HepG2 (cell line): ENCODE results near the gene NTSR2. TPM values are rescaled to one million over a fixed set of nuclear protein-coding genes. Genes with fewer than 3 reads are reported as not detected.

ENCODE experiments used
- ATAC-seq: fragments of 200-7000 bp; cut with Tn5 transposase; 3 replicates; pipeline ENCODE4 v1.9.1; 2020; ENCODE audit warnings: mild to moderate bottlenecking, moderate library complexity
- BruUV-seq: library from RNA; stranded (reverse); fragments of 400-500 nt; replicated peaks from 2 replicates; lab custom pipeline; 2021; lab: Mats Ljungman, UMichigan
- CTCF ChIA-PET: fragments of 300-600 bp; formaldehyde crosslinking; extraction: SDS; loops from one replicate; lab custom pipeline; 2021; ENCODE audit warnings: low total read pairs, inconsistent platforms, low intra/inter-chr PET ratio; lab: Yijun Ruan, JAX
- POLR2A ChIA-PET: fragments of 350-600 bp; sonication (Branson Sonifier 250); formaldehyde crosslinking; loops from one replicate; lab custom pipeline; 2020; ENCODE audit warnings: antibody characterized with exemption, inconsistent platforms; lab: Yijun Ruan, JAX
- DNase-seq: peaks from one replicate; pipeline ENCODE4 v3.0.0-alpha.2; 2015; ENCODE audit warnings: low spot score
- FAIRE-seq: peaks from 3 replicates; lab custom pipeline; 2011; peaks lifted over from hg19 to GRCh38; lab: Jason Lieb, UNC
- H2AFZ ChIP-seq: one replicate; pipeline ENCODE4 v1.6.1; 2011; ENCODE audit warnings: low read length, inconsistent platforms
- H3K27ac ChIP-seq: fragments of 300-600 bp; 3 replicates; pipeline ENCODE4 v1.8.0; 2011; ENCODE audit warnings: mixed run types, mild to moderate bottlenecking, mixed read lengths, low read length, inconsistent platforms; ENCODE audit not compliant: insufficient read depth; ENCODE audit errors: extremely low read length
- H3K27me3 ChIP-seq, 2 experiments: fragments of 200-600 bp in 1 of 2; 2 replicates in 1 of 2; 3 replicates in 1 of 2; pipeline versions ENCODE4 v1.6.0 to v1.8.0; 2011; ENCODE audit warnings: low read length in 2 of 2, mild to moderate bottlenecking in 2 of 2, moderate library complexity in 2 of 2, inconsistent platforms in 1 of 2; ENCODE audit not compliant: insufficient read depth in 2 of 2, control insufficient read depth in 1 of 2
- H3K36me3 ChIP-seq, 2 experiments: fragments of 200-600 bp in 1 of 2; replicated peaks in 1 of 2; 2 replicates in 1 of 2; 3 replicates in 1 of 2; pipeline versions ENCODE4 v1.5.1 to v1.8.0; 2011; ENCODE audit warnings: low read length in 2 of 2, inconsistent platforms in 1 of 2; ENCODE audit not compliant: insufficient read depth in 2 of 2, control insufficient read depth in 1 of 2
- H3K4me1 ChIP-seq: 2 replicates; pipeline ENCODE4 v1.5.1; 2012; ENCODE audit warnings: low read length, inconsistent platforms; ENCODE audit not compliant: insufficient read depth
- H3K4me2 ChIP-seq: 2 replicates; pipeline ENCODE4 v1.6.0; 2011; ENCODE audit warnings: low read depth, low read length, inconsistent platforms
- H3K4me3 ChIP-seq, 3 experiments: fragments of 200-600 bp in 1 of 3; sonication (generic), shearing (Covaris generic) in 1 of 3; replicated peaks in 1 of 3; 2 replicates each; pipeline ENCODE4 v1.5.1; 2011 to 2016; ENCODE audit warnings: low read length in 3 of 3, inconsistent platforms in 2 of 3, low read depth in 2 of 3, mild to moderate bottlenecking in 2 of 3, control low read depth in 1 of 3, mixed read lengths in 1 of 3; ENCODE audit not compliant: insufficient read depth in 1 of 3
- H3K79me2 ChIP-seq: one replicate; pipeline ENCODE4 v1.6.1; 2011; ENCODE audit warnings: low read length, inconsistent platforms; ENCODE audit not compliant: insufficient read depth
- H3K9ac ChIP-seq: 2 replicates; pipeline ENCODE4 v1.6.0; 2011; ENCODE audit warnings: mild to moderate bottlenecking, low read depth, low read length, inconsistent platforms; ENCODE audit not compliant: insufficient read depth
- H3K9me3 ChIP-seq: 2 replicates; pipeline ENCODE4 v1.5.1; 2012; ENCODE audit warnings: mild to moderate bottlenecking, low read length
- H4K20me1 ChIP-seq: 2 replicates; pipeline ENCODE4 v1.6.0; 2011; ENCODE audit warnings: inconsistent platforms, mild to moderate bottlenecking, low read length, moderate library complexity; ENCODE audit not compliant: insufficient read depth
- AKAP8 ChIP-seq: sonication (generic); formaldehyde crosslinking; IDR thresholded peaks from 2 replicates; pipeline ENCODE4 v1.5.1; 2020; ENCODE audit warnings: mild to moderate bottlenecking, missing genetic modification reagents
- BCL6 ChIP-seq: IDR thresholded peaks from 2 replicates; pipeline ENCODE4 v1.6.1; 2016; ENCODE audit warnings: missing genetic modification reagents, missing compliant biosample characterization
- CBFB ChIP-seq: sonication (generic); formaldehyde crosslinking; IDR thresholded peaks from 2 replicates; pipeline ENCODE4 v1.4.0; 2020; ENCODE audit warnings: missing genetic modification reagents
- HNRNPLL ChIP-seq: fragments of 200-400 bp; formaldehyde crosslinking; IDR thresholded peaks from 2 replicates; pipeline ENCODE4 v1.6.1; 2017; ENCODE audit warnings: mild to moderate bottlenecking, low read depth, low read length; ENCODE audit not compliant: poor library complexity, severe bottlenecking
- MYNN ChIP-seq: sonication (generic); formaldehyde crosslinking; IDR thresholded peaks from 2 replicates; pipeline ENCODE4 v1.4.0; 2020; ENCODE audit warnings: mild to moderate bottlenecking, low read depth, missing genetic modification reagents
- NR1H2 ChIP-seq: sonication (generic); formaldehyde crosslinking; IDR thresholded peaks from 2 replicates; pipeline ENCODE4 v1.8.1; 2022; ENCODE audit warnings: low read depth, missing genetic modification reagents, borderline replicate concordance
- ZBTB46 ChIP-seq: sonication (generic); formaldehyde crosslinking; IDR thresholded peaks from 2 replicates; pipeline ENCODE4 v1.4.0; 2020; ENCODE audit warnings: mild to moderate bottlenecking, missing genetic modification reagents, borderline replicate concordance
- WGBS: methylation state at CpG from one replicate; pipeline ENCODE4 v1.1.6; 2017; ENCODE audit warnings: low lambda C conversion rate; 5-methylcytosine and 5-hydroxymethylcytosine counted together
- in situ Hi-C: cut with HindIII; loops from 2 replicates; pipeline ENCODE4 v1.10.0; 2017; ENCODE audit warnings: low pct_unique_long_range_greater_than_20kb; ENCODE audit not compliant: extremely low pct_ligation_motif_present
- intact Hi-C: fragments of 100-400 bp; cut with micrococcal nuclease; formaldehyde crosslinking; loops from one replicate; pipeline ENCODE4 v1.10.0; 2022; ENCODE audit not compliant: unreplicated experiment
- polyA plus RNA-seq, 8 experiments: library from polyadenylated mRNA; depleted of rRNA in 3 of 8; stranded (reverse) in 7 of 8; unstranded in 1 of 8; fragments of >200 nt; fragmentation: Illumina TruSeq in 4 of 8; extraction: Trizol in 4 of 8; gene quantifications; 2 replicates each; pipeline versions ENCODE4 v1.2.1 to v1.2.3, GENCODE V29; 2011 to 2016; ENCODE audit warnings: low read depth in 4 of 8, missing spikeins in 1 of 8, mixed read lengths in 1 of 8; ENCODE audit not compliant: insufficient read depth in 1 of 8
- total RNA-seq, 5 experiments: library from RNA; depleted of rRNA; stranded (reverse); fragments of >200 nt; fragmentation: Illumina TruSeq; extraction: Trizol; gene quantifications; 2 replicates each; pipeline ENCODE4 v1.2.3, GENCODE V29; 2016; ENCODE audit warnings: low read depth in 1 of 5
- TF ChIP-seq, protein P1 (sequence below): sonication (generic); formaldehyde crosslinking; IDR thresholded peaks from 2 replicates; pipeline ENCODE4 v1.5.0; 2020; ENCODE audit warnings: missing genetic modification reagents, mild to moderate bottlenecking, borderline replicate concordance
- TF ChIP-seq, protein P2 (sequence below): sonication (generic); formaldehyde crosslinking; IDR thresholded peaks from 2 replicates; pipeline ENCODE4 v1.4.0; 2020; ENCODE audit warnings: missing genetic modification reagents, borderline replicate concordance

The NTSR2 gene
- total and polyA plus RNA-seq, 2 of the 13 experiments (the other 11 are each of a cell fraction or from before 2014, with no cell fraction given) = not detected

GRCh38 chr2:11659115-11659475 is 10.9 kb downstream of the NTSR2 start:
- no peak for DNase-seq
- ChIA-PET POLR2A (no interaction called here), CTCF (no interaction called here)
- Histone ChIP-seq H3K4me1 (peaks cover 19% of the 10 kb centered on the region), H3K9ac (no peak overlapping the region), H3K36me3 (no peaks in the 10 kb centered on the region), H3K9me3 (peaks cover 8% of the 10 kb centered on the region), H3K4me3 (no peak overlapping the region), H3K27me3 (peaks cover 8 to 58% of the 10 kb centered on the region in 2 experiments; a peak in 4 of 5 replicates), H4K20me1 (no peaks in the 10 kb centered on the region), H3K79me2 (no peaks in the 10 kb centered on the region), H3K27ac (no peak overlapping the region), H2AFZ (no peak overlapping the region), H3K4me2 (no peak overlapping the region)
- no peak for TF ChIP-seq AKAP8
- TF ChIP-seq, protein P1, sequence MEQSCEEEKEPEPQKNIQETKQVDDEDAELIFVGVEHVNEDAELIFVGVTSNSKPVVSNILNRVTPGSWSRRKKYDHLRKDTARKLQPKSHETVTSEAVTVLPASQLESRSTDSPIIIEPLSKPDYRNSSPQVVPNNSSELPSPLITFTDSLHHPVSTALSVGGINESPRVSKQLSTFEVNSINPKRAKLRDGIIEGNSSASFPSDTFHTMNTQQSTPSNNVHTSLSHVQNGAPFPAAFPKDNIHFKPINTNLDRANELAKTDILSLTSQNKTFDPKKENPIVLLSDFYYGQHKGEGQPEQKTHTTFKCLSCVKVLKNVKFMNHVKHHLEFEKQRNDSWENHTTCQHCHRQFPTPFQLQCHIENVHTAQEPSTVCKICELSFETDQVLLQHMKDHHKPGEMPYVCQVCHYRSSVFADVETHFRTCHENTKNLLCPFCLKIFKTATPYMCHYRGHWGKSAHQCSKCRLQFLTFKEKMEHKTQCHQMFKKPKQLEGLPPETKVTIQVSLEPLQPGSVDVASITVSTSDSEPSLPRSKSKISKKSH (CRISPR knock-in tag) = peak; percentile 42; the same call in 1 of the 2 replicates
- WGBS = 45% methylated on average over 11 of the region's 11 CpGs
- intact Hi-C loops (no loop called here), in situ Hi-C loops (no loop called here)
- FAIRE-seq = no peak
- ATAC-seq = no peak; the same call in 2 of the 3 replicates
- BruUV-seq = no TSS peak

DNA sequence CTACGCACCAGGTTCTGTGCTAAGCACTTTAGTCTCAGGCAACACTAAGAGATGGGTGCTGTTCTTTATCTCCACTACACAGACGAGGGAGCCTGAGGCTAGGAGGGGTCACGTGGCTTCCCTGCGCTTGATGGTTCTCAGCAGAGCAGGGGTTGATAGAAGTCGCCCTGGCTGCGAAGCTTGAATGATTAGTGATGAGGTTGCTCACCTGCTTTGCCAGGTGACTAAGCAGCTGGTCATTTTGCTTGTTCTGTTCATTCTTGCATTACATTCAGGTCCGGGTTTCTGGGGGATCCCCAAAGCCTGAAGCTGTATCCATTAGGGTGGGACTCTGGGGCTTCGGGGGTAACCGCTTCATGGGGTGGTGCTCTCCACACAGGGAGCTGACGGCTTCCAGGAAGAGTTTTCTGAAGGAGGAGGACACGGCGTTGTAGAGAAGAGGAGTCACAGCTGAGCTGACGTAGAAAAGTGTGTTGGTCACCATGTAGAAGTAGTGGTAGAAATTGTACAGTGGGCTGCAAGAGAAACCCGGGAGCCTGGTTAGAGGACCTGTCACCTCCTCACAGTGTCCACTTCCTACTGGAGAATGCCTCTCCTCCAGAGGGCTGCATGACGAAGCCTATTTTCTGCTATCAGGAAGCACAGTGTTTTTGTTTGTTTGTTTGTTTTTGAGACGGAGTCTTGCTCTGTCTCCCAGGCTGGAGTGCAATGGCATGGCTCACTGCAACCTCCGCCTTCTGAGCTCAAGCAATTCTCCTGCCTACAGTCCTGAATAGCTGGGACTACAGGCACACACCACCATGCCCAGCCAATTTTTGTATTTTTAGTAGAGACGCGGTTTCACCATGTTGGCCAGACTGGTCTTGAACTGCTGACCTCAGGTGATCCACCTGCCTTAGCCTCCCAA is 11.5 kb downstream of the NTSR2 start:
- in situ Hi-C loops (no loop called here), intact Hi-C loops (no loop called here)
- 57% methylated on average over 19 of the region's 19 CpGs for WGBS
- H3K27me3 ChIP-seq = peaks cover 8 to 58% of the 10 kb centered on the region in 2 experiments; a peak in 4 of 5 replicates
- ChIA-PET CTCF (no interaction called here), POLR2A (no interaction called here)
- H3K4me3 ChIP-seq = no peak overlapping the region
- H3K9ac ChIP-seq = no peak overlapping the region
- peaks cover 8% of the 10 kb centered on the region for H3K9me3 ChIP-seq
- ATAC-seq (no peak), FAIRE-seq (no peak), DNase-seq (no peak)
- no peaks in the 10 kb centered on the region for H4K20me1 ChIP-seq
- peaks cover 19% of the 10 kb centered on the region for H3K4me1 ChIP-seq
- no TSS peak for BruUV-seq
- H3K27ac ChIP-seq = no peak overlapping the region
- H3K36me3 ChIP-seq = no peaks in the 10 kb centered on the region
- H3K79me2 ChIP-seq = no peaks in the 10 kb centered on the region
- H3K4me2 ChIP-seq = no peak overlapping the region
- H2AFZ ChIP-seq = no peak overlapping the region
- TF ChIP-seq, protein P2, sequence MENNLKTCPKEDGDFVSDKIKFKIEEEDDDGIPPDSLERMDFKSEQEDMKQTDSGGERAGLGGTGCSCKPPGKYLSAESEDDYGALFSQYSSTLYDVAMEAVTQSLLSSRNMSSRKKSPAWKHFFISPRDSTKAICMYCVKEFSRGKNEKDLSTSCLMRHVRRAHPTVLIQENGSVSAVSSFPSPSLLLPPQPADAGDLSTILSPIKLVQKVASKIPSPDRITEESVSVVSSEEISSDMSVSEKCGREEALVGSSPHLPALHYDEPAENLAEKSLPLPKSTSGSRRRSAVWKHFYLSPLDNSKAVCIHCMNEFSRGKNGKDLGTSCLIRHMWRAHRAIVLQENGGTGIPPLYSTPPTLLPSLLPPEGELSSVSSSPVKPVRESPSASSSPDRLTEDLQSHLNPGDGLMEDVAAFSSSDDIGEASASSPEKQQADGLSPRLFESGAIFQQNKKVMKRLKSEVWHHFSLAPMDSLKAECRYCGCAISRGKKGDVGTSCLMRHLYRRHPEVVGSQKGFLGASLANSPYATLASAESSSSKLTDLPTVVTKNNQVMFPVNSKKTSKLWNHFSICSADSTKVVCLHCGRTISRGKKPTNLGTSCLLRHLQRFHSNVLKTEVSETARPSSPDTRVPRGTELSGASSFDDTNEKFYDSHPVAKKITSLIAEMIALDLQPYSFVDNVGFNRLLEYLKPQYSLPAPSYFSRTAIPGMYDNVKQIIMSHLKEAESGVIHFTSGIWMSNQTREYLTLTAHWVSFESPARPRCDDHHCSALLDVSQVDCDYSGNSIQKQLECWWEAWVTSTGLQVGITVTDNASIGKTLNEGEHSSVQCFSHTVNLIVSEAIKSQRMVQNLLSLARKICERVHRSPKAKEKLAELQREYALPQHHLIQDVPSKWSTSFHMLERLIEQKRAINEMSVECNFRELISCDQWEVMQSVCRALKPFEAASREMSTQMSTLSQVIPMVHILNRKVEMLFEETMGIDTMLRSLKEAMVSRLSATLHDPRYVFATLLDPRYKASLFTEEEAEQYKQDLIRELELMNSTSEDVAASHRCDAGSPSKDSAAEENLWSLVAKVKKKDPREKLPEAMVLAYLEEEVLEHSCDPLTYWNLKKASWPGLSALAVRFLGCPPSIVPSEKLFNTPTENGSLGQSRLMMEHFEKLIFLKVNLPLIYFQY (CRISPR knock-in tag) = no peak
- TF ChIP-seq NR1H2 (CRISPR knock-in tag) = no peak
- no peak for TF ChIP-seq ZBTB46 (CRISPR knock-in tag)
- TF ChIP-seq CBFB = no peak
- no peak for TF ChIP-seq BCL6 (CRISPR knock-in tag)
- no peak for TF ChIP-seq MYNN (CRISPR knock-in tag)
- no peak for TF ChIP-seq HNRNPLL
